Uterus (tissue), 2 donors: Measurements from ENCODE around the gene MYO1D.

Experiments
- CTCF ChIP-seq, 4 experiments: fragments of 200-600 bp in 2 of 4; fragments of 450-650 bp in 2 of 4; sonication (generic) in 2 of 4; IDR thresholded peaks; one replicate each; pipeline ENCODE4 v1.5.1; 2016 to 2019; ENCODE audit warnings: antibody characterized with exemption in 4 of 4, mild to moderate bottlenecking in 2 of 4, moderate library complexity in 1 of 4
- POLR2A ChIP-seq, 2 donors: fragments of 450-650 bp; IDR thresholded peaks; one replicate each; pipeline ENCODE4 v1.6.1; 2016; ENCODE audit warnings: antibody characterized with exemption in 2 of 2, mild to moderate bottlenecking in 1 of 2, moderate library complexity in 1 of 2

GRCh38 chr17:32461498-32461852, 415.4 kb downstream of the MYO1D start:
- TF ChIP-seq CTCF (IDR thresholded peaks at IDR 0.05) (no peak), POLR2A (IDR thresholded peaks at IDR 0.05) (no peak)
